Fibroblast of lung (primary cell): ENCODE data around the gene SLC30A7. TPM values are rescaled to one million over a fixed set of nuclear protein-coding genes. Genes with fewer than 3 reads are reported as not detected.
A peak's percentile ranks its signal among the peaks of the same experiment; 100 is the strongest.
"Not testable (repeated sequence)": the region's sequence is repeated elsewhere in the genome, so short reads cannot be mapped to it uniquely, and the experiment has no call there.

Source experiments
- DNase-seq, 2 donors: peaks; one replicate each; pipeline versions ENCODE4 v3.0.0 to v3.0.0-alpha.2; 2010; ENCODE audit warnings: low read depth in 2 of 2
- H2AFZ ChIP-seq: 2 replicates; pipeline ENCODE4 v1.5.1; 2012; ENCODE audit warnings: low read length, control low read depth, inconsistent platforms
- H3K27ac ChIP-seq: 2 replicates; pipeline ENCODE4 v1.5.1; 2011; ENCODE audit warnings: low read length, control low read depth; ENCODE audit not compliant: insufficient read depth
- H3K27me3 ChIP-seq: 2 replicates; pipeline ENCODE4 v1.5.1; 2011; ENCODE audit warnings: mild to moderate bottlenecking, low read length; ENCODE audit not compliant: control insufficient read depth, insufficient read depth
- H3K36me3 ChIP-seq: 2 replicates; pipeline ENCODE4 v1.5.1; 2011; ENCODE audit warnings: low read length; ENCODE audit not compliant: control insufficient read depth, insufficient read depth
- H3K4me1 ChIP-seq: 2 replicates; pipeline ENCODE4 v1.5.1; 2011; ENCODE audit warnings: low read length; ENCODE audit not compliant: control insufficient read depth, insufficient read depth; ENCODE audit errors: extremely low read depth
- H3K4me2 ChIP-seq: 2 replicates; pipeline ENCODE4 v1.5.1; 2011; ENCODE audit warnings: low read length, control low read depth; ENCODE audit not compliant: insufficient read depth; ENCODE audit errors: extremely low read depth
- H3K4me3 ChIP-seq, 4 experiments: fragments of 200-600 bp in 1 of 4; sonication (generic) in 1 of 4; replicated peaks in 1 of 4; 2 replicates each; pipeline ENCODE4 v1.5.1; 2011 to 2016; ENCODE audit warnings: low read length in 4 of 4, low read depth in 3 of 4, mild to moderate bottlenecking in 3 of 4, control low read depth in 2 of 4, inconsistent platforms in 1 of 4, mixed read lengths in 1 of 4; ENCODE audit not compliant: insufficient read depth in 1 of 4; ENCODE audit errors: control extremely low read depth in 1 of 4
- H3K79me2 ChIP-seq: 2 replicates; pipeline ENCODE4 v1.5.1; 2012; ENCODE audit warnings: mild to moderate bottlenecking, low read length, inconsistent platforms; ENCODE audit not compliant: control insufficient read depth, insufficient read depth
- H3K9ac ChIP-seq: 2 replicates; pipeline ENCODE4 v1.5.1; 2011; ENCODE audit warnings: mild to moderate bottlenecking, low read length, control low read depth; ENCODE audit not compliant: insufficient read depth
- H3K9me3 ChIP-seq: 2 replicates; pipeline ENCODE4 v1.5.1; 2012; ENCODE audit warnings: low read depth, low read length; ENCODE audit not compliant: control insufficient read depth, insufficient read depth
- H4K20me1 ChIP-seq: 2 replicates; pipeline ENCODE4 v1.5.1; 2011; ENCODE audit warnings: low read length; ENCODE audit not compliant: control insufficient read depth, insufficient read depth; ENCODE audit errors: extremely low read depth
- EZH2 ChIP-seq: IDR thresholded peaks from 2 replicates; pipeline ENCODE4 v1.5.1; 2012; ENCODE audit warnings: low read length, control low read depth, mild to moderate bottlenecking; ENCODE audit errors: missing control alignments
- polyA plus RNA-seq, 2 donors: library from polyadenylated mRNA; depleted of rRNA in 1 of 2; stranded (reverse) in 1 of 2; unstranded in 1 of 2; fragments of >200 nt; gene quantifications; 2 replicates each; pipeline ENCODE4 v1.2.1, GENCODE V29; 2011 to 2012; ENCODE audit warnings: missing spikeins in 1 of 2
- total RNA-seq: library from RNA; depleted of rRNA; stranded (reverse); fragments of >200 nt; gene quantifications from 2 replicates; pipeline ENCODE4 v1.2.1, GENCODE V29; 2014
- TF ChIP-seq, protein P1 (sequence below), 2 donors: IDR thresholded peaks in 1 of 2; conservative IDR thresholded peaks in 1 of 2; 1 replicate in 1 of 2; 2 replicates in 1 of 2; pipeline ENCODE4 v1.5.1; 2011 to 2012; ENCODE audit warnings: low read length in 2 of 2, control low read depth in 1 of 2, inconsistent platforms in 1 of 2, low read depth in 1 of 2, mild to moderate bottlenecking in 1 of 2

Gene SLC30A7
- total and polyA plus RNA-seq, 2 donors (not counting 1 experiment from before 2014, with no cell fraction given): 23.1 to 37.4 TPM

DNA sequence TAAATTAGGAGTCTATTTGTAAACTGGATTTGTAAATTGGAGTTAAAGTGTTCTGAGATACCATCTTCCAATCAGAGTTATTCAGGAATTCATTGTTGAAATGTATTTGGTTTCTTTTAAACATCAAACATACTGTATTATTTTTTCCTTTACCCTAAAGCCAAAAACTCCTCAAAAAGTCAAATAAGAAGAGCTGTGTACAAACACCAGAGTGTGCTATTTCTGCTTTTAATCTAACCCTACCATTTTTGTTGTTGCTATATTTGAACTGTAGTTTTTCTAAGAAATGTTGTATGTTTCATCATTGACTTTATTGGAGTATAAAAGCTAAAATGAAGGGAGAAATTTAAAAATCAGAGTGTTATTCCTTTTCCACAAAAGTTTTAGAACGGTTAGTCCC, 35.8 kb downstream of the SLC30A7 start:
- H2AFZ ChIP-seq: no peak overlapping the region
- DNase-seq: peak in 1 of 2 donors; percentile 37
- no peak overlapping the region for H3K4me2 ChIP-seq
- no peaks in the 10 kb centered on the region for H4K20me1 ChIP-seq
- H3K9ac ChIP-seq: no peak overlapping the region
- H3K27ac ChIP-seq: no peak overlapping the region
- TF ChIP-seq, protein P1, sequence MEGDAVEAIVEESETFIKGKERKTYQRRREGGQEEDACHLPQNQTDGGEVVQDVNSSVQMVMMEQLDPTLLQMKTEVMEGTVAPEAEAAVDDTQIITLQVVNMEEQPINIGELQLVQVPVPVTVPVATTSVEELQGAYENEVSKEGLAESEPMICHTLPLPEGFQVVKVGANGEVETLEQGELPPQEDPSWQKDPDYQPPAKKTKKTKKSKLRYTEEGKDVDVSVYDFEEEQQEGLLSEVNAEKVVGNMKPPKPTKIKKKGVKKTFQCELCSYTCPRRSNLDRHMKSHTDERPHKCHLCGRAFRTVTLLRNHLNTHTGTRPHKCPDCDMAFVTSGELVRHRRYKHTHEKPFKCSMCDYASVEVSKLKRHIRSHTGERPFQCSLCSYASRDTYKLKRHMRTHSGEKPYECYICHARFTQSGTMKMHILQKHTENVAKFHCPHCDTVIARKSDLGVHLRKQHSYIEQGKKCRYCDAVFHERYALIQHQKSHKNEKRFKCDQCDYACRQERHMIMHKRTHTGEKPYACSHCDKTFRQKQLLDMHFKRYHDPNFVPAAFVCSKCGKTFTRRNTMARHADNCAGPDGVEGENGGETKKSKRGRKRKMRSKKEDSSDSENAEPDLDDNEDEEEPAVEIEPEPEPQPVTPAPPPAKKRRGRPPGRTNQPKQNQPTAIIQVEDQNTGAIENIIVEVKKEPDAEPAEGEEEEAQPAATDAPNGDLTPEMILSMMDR (conservative IDR thresholded peaks at IDR 0.05 in 1 of 2, IDR thresholded peaks at IDR 0.05 in 1 of 2; ENCODE audit: low read depth in 1 of 2, low read length in 2 of 2): peak in 1 of 2 donors; percentile 21
- no peak for TF ChIP-seq EZH2
- H3K9me3 ChIP-seq: no peaks in the 10 kb centered on the region
- H3K79me2 ChIP-seq: no peaks in the 10 kb centered on the region
- no peak overlapping the region for H3K4me3 ChIP-seq
- no peaks in the 10 kb centered on the region for H3K27me3 ChIP-seq
- no peaks in the 10 kb centered on the region for H3K4me1 ChIP-seq
- H3K36me3 ChIP-seq: no peaks in the 10 kb centered on the region

DNA sequence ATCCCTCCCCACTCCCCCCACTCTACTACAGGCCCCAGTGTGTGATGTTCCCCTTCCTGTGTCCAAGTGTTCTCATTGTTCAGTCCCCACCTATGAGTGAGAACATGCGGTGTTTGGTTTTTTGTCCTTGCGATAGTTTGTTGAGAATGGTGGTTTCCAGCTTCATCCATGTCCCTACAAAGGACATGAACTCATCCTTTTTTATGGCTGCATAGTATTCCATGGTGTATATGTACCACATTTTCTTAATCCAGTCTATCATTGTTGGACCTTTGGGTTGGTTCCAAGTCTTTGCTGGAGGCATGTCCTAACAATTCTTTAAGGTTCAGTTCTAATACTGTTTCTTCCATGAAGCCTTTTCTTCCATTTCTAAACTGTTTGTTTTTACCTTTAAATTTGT, 37.7 kb downstream of the SLC30A7 start:
- not testable (repeated sequence) for H3K36me3 ChIP-seq, H3K9ac ChIP-seq, DNase-seq, H3K4me1 ChIP-seq, H3K9me3 ChIP-seq, H3K27ac ChIP-seq, H3K4me2 ChIP-seq, H2AFZ ChIP-seq, H4K20me1 ChIP-seq, H3K4me3 ChIP-seq, H3K79me2 ChIP-seq, H3K27me3 ChIP-seq

DNA sequence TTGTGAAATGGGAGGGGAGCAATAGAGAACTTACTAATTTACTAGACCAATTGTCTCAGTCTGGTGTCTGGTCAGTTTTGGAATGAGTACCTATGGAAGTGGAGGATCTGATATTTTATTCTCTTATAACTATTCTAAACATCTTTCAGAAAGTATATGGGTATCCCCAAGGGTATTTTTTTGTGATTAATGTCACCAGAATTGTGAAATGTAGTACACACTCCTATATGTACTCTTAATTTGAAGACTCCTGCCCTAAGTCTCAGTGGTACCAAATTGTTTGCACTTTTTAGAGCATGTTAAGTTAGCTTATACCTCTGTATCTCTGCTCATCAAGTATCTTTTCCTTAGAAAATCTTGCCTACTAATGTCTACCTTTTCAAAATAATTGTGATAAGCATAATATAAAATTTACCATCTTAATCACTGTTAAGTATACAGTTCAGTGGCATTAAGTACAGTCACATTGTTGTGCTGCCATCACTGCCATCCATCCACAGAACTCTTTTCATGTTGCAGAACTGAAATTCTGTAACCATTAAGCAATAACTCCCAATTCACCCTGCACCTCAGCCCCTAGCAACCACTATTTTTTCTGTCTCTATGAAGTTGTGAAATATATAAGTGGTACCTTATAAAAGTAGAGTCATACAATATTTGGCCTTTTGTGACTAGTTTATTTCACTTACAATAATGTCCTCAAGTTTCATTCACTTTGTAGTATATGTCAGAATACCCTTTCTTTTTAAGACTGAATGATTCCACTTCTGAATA, 40.5 kb downstream of the SLC30A7 start:
- Histone ChIP-seq H3K4me2 (no peak overlapping the region), H3K9ac (no peak overlapping the region), H3K36me3 (no peaks in the 10 kb centered on the region), H3K4me3 (no peak overlapping the region), H3K27ac (no peak overlapping the region), H3K4me1 (no peaks in the 10 kb centered on the region), H3K9me3 (no peaks in the 10 kb centered on the region), H2AFZ (no peak overlapping the region), H4K20me1 (no peaks in the 10 kb centered on the region), H3K27me3 (no peaks in the 10 kb centered on the region), H3K79me2 (no peaks in the 10 kb centered on the region)
- DNase-seq: no peak
- TF ChIP-seq, protein P1 (conservative IDR thresholded peaks at IDR 0.05 in 1 of 2, IDR thresholded peaks at IDR 0.05 in 1 of 2; ENCODE audit: low read depth in 1 of 2, low read length in 2 of 2): no peak
- no peak for TF ChIP-seq EZH2
